ENCODE measurements around the gene NDUFA1. TPM values are rescaled to one million over a fixed set of nuclear protein-coding genes. Genes with fewer than 3 reads are reported as not detected.

NDUFA1 gene
- total and polyA plus RNA-seq, 9 of the 15 experiments (the other 6 are each of a cell fraction or from before 2014, with no cell fraction given) = 162 to 1,285 (median 383) TPM

- no peak for TF ChIP-seq ATF1 (CRISPR knock-in tag; IDR thresholded peaks at IDR 0.05)
- peak; percentile 85 for TF ChIP-seq ATF1 (tag; IDR thresholded peaks at IDR 0.05)
- no peak for TF ChIP-seq U2AF2 (optimal IDR thresholded peaks at IDR 0.05; ENCODE audit: low read depth, low read length)
- peak; percentile 61 for TF ChIP-seq ETV1 (tag; conservative IDR thresholded peaks at IDR 0.05; ENCODE audit: low read depth)
- no peak for TF ChIP-seq TARDBP (IDR thresholded peaks at IDR 0.05)
- TF ChIP-seq TFAP4 (CRISPR knock-in tag; IDR thresholded peaks at IDR 0.05; ENCODE audit: borderline replicate concordance) = peak; percentile 52; the same call in 1 of the 2 replicates
- TF ChIP-seq ATF7 (IDR thresholded peaks at IDR 0.05) = peak; percentile 46; the same call in 1 of the 2 replicates
- TF ChIP-seq GMEB1 (CRISPR knock-in tag; IDR thresholded peaks at IDR 0.05) = peak; percentile 69
- peak in 1 of 2 experiments; percentile 60; a peak in 1 of 4 replicates for TF ChIP-seq SRF (CRISPR knock-in tag; IDR thresholded peaks at IDR 0.05)
- TF ChIP-seq MTF1 (CRISPR knock-in tag; IDR thresholded peaks at IDR 0.05; ENCODE audit: borderline replicate concordance) = no peak
- TF ChIP-seq ZC3H11A (IDR thresholded peaks at IDR 0.05; ENCODE audit: low read depth, low read length) = 0 out of 2 replicates have a peak, but pooled peaks have one; percentile 53
- TF ChIP-seq ZBTB1 (CRISPR knock-in tag; IDR thresholded peaks at IDR 0.05; ENCODE audit: borderline replicate concordance, low read depth) = no peak; the same call in 1 of the 2 replicates
- TF ChIP-seq KAT7 (CRISPR knock-in tag; IDR thresholded peaks at IDR 0.05; ENCODE audit: borderline replicate concordance) = peak; percentile 73; the same call in 1 of the 2 replicates
- TF ChIP-seq LCOR (CRISPR knock-in tag; IDR thresholded peaks at IDR 0.05) = peak; percentile 77
- TF ChIP-seq MECOM (CRISPR knock-in tag; IDR thresholded peaks at IDR 0.05) = 0 out of 2 replicates have a peak, but pooled peaks have one; percentile 37
- peak; percentile 76 for TF ChIP-seq MYC (IDR thresholded peaks at IDR 0.05; ENCODE audit: low read depth, low read length)
- TF ChIP-seq MYC (CRISPR knock-in tag; IDR thresholded peaks at IDR 0.05; ENCODE audit: borderline replicate concordance, low read depth) = no peak
- TF ChIP-seq E2F8 (IDR thresholded peaks at IDR 0.05; ENCODE audit: low read depth, partially characterized antibody) = peak; percentile 16
- TF ChIP-seq ZNF143 (CRISPR knock-in tag; IDR thresholded peaks at IDR 0.05) = peak; percentile 79
- TF ChIP-seq CBFA2T2 (conservative IDR thresholded peaks at IDR 0.05) = no peak
- peak; percentile 30 for TF ChIP-seq TCF3 (CRISPR knock-in tag; IDR thresholded peaks at IDR 0.05)
These were observed at the start of gene NDUFA1, which contains the start of gene RNF113A (continued) for GRCh38 chrX:119871599-119872395.

All from K562 (cell line).